Omental fat pad (tissue), 4 donors: ENCODE measurements around the gene TCF3. TPM values are rescaled to one million over a fixed set of nuclear protein-coding genes. Genes with fewer than 3 reads are reported as not detected.
"Not testable (repeated sequence)": the region's sequence is repeated elsewhere in the genome, so short reads cannot be mapped to it uniquely, and the experiment has no call there.

ENCODE experiments used
- ATAC-seq: fragments of 150-250 bp; one replicate; pipeline ENCODE4 v1.9.1; 2016; ENCODE audit warnings: mild to moderate bottlenecking, moderate library complexity; ENCODE audit not compliant: low FRiP score
- DNase-seq: peaks from one replicate; pipeline ENCODE4 v3.0.0-alpha.2; 2019; ENCODE audit warnings: low spot score
- total RNA-seq, 4 donors: library from RNA; depleted of rRNA; stranded (reverse); fragments of >200 nt; gene quantifications; one replicate each; pipeline ENCODE4 v1.1.0, GENCODE V29; 2016
- TF ChIP-seq, protein P1 (sequence below), 3 donors: fragments of 450-650 bp; IDR thresholded peaks; one replicate each; pipeline ENCODE4 v1.5.1; 2016 to 2017; ENCODE audit warnings: antibody characterized with exemption in 3 of 3, mild to moderate bottlenecking in 3 of 3, moderate library complexity in 2 of 3

The TCF3 gene
- total RNA-seq, 4 donors from 2014 or later, result 24.2 to 46.6 (median 40.4) TPM

- TF ChIP-seq, protein P1, sequence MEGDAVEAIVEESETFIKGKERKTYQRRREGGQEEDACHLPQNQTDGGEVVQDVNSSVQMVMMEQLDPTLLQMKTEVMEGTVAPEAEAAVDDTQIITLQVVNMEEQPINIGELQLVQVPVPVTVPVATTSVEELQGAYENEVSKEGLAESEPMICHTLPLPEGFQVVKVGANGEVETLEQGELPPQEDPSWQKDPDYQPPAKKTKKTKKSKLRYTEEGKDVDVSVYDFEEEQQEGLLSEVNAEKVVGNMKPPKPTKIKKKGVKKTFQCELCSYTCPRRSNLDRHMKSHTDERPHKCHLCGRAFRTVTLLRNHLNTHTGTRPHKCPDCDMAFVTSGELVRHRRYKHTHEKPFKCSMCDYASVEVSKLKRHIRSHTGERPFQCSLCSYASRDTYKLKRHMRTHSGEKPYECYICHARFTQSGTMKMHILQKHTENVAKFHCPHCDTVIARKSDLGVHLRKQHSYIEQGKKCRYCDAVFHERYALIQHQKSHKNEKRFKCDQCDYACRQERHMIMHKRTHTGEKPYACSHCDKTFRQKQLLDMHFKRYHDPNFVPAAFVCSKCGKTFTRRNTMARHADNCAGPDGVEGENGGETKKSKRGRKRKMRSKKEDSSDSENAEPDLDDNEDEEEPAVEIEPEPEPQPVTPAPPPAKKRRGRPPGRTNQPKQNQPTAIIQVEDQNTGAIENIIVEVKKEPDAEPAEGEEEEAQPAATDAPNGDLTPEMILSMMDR (IDR thresholded peaks at IDR 0.05), result no peak
- ATAC-seq (no peak), DNase-seq (no peak)
These were observed 19.8 kb upstream of the TCF3 start for GRCh38 chr19:1672038-1672768.

GRCh38 chr19:1671716-1672037 lies 19.3 kb upstream of the TCF3 start:
- ATAC-seq (no peak), DNase-seq (no peak)
- TF ChIP-seq, protein P1 (IDR thresholded peaks at IDR 0.05), result no peak

DNA sequence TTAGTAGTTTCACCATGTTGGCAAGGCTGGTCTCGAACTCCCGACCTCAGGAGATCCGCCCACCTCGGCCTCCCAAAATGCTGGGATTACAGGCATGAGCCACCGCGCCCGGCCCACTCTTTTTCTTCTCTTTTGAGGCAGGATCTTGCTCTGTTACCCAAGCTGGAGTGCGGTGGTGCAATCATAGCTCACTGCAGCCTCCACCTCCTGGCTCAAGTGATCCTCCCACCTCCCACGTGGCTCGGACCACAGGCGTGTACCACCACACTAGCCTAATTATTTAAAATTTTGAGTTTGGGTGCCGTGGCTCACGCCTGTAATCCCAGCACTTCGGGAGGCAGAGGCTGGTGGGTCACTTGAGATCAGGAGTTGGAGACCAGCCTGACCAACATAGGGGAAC lies 18.3 kb upstream of the TCF3 start:
- not testable (repeated sequence) for ATAC-seq

DNA sequence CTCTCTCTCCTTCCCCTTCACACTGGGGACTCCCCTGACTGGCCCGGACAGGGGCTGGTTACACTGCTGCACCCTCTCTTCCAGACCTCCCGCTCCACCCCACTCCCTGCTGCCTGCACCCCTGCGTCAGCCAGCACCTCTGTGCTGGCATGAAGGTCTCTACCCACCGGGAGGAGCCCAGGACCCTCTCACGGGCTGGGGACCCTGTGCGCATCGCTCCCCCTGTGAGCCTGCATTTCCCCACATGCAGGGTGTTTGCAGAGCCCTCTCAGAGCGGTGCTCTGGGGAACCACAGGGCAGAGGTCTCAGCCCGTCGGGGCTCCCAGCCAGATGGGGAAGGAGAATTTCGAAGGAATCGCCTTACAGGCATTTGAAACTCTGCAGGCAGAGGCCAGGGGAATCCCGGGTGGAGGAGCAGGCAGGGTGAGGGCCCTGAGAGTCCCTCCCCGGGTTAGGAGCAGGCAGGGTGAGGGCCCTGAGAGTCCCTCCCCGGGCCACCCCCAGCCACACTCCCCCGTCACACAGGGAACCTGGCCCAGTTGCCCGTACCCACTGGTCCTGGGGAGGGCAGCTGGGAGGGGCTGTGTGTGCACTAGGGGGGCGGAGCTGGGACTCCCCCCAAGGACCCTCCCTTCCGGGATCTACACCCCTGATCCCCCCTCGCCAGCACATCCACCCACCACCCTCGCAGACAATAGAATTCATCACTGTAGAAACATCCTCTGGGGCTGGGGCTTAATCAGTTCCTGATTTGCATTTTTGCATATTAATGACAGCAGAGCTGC lies 16.3 kb upstream of the TCF3 start:
- TF ChIP-seq, protein P1 (IDR thresholded peaks at IDR 0.05), result no peak
- ATAC-seq (no peak), DNase-seq (no peak)

More for the DNA sequence above, 18.3 kb upstream of the TCF3 start:
- DNase-seq, result not testable (repeated sequence)

- no peak for ATAC-seq
These were observed 15.7 kb upstream of the TCF3 start for GRCh38 chr19:1668048-1668485.

GRCh38 chr19:1665565-1666047 lies 13.2 kb upstream of the TCF3 start:
- DNase-seq, result no peak
- TF ChIP-seq, protein P1 (IDR thresholded peaks at IDR 0.05), result no peak
- ATAC-seq, result no peak

More at GRCh38 chr19:1668048-1668485, 15.7 kb upstream of the TCF3 start:
- no peak for DNase-seq
- TF ChIP-seq, protein P1 (IDR thresholded peaks at IDR 0.05), result no peak

GRCh38 chr19:1663852-1664251 lies 11.4 kb upstream of the TCF3 start:
- DNase-seq (no peak), ATAC-seq (no peak)
- TF ChIP-seq, protein P1 (IDR thresholded peaks at IDR 0.05), result no peak

DNA sequence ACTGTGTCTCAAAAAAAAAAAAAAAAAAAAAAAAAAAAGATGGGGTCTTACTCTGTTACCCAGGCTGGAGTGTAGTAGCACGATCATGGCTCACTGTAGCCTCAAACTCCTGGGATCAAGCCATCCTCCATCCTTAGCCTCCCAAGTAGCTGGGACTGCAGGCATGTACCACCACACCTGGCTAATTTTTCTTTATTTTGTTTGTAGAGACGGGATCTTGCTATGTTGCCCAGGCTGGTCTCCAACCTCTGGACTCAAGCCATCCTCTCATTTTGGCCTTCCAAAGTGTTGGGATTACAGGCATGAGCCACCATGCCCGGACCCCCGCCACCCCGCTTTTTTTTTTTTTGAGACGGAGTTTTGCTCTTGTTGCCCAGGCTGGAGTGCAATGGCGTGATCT lies 10.8 kb upstream of the TCF3 start:
- not testable (repeated sequence) for DNase-seq

More for the DNA sequence above, 10.8 kb upstream of the TCF3 start:
- ATAC-seq, result not testable (repeated sequence)
